Endodermal cell (in vitro differentiated cells): ENCODE data around the gene NOD1. TPM values are rescaled to one million over a fixed set of nuclear protein-coding genes. Genes with fewer than 3 reads are reported as not detected.

Source experiments
- DNase-seq: peaks from one replicate; pipeline ENCODE4 v3.0.0-alpha.2; 2017
- H3K27ac ChIP-seq: 2 replicates; pipeline ENCODE4 v1.5.1; 2013; ENCODE audit warnings: mild to moderate bottlenecking, low read depth, low read length, moderate library complexity
- H3K27me3 ChIP-seq: 2 replicates; pipeline ENCODE4 v1.6.1; 2013; ENCODE audit warnings: mild to moderate bottlenecking, low read length, moderate library complexity; ENCODE audit not compliant: insufficient read depth, control insufficient read depth, poor library complexity, severe bottlenecking
- H3K36me3 ChIP-seq: 2 replicates; pipeline ENCODE4 v1.7.0; 2013; ENCODE audit warnings: mild to moderate bottlenecking, low read length, moderate library complexity; ENCODE audit not compliant: control insufficient read depth, insufficient read depth
- H3K4me1 ChIP-seq: one replicate; pipeline ENCODE4 v1.7.0; 2013; ENCODE audit warnings: low read length; ENCODE audit not compliant: control insufficient read depth, insufficient read depth
- H3K4me3 ChIP-seq: 2 replicates; pipeline ENCODE4 v1.5.1; 2013; ENCODE audit warnings: mild to moderate bottlenecking, low read length, moderate library complexity
- H3K9ac ChIP-seq: 2 replicates; pipeline ENCODE4 v1.6.1; 2013; ENCODE audit warnings: mild to moderate bottlenecking, low read length, moderate library complexity; ENCODE audit not compliant: poor library complexity, severe bottlenecking; ENCODE audit errors: extremely low read depth
- H3K9me3 ChIP-seq: 2 replicates; pipeline ENCODE4 v1.6.1; 2013; ENCODE audit warnings: mild to moderate bottlenecking, low read length, moderate library complexity; ENCODE audit not compliant: control insufficient read depth
- H3K27ac Mint-ChIP-seq: 2 replicates; pipeline ENCODE4 v1.8.0; 2020; ENCODE audit warnings: mixed read lengths
- H3K27me3 Mint-ChIP-seq: 2 replicates; pipeline ENCODE4 v1.8.0; 2021; ENCODE audit warnings: mild to moderate bottlenecking, mixed read lengths; ENCODE audit not compliant: insufficient read depth
- H3K36me3 Mint-ChIP-seq: 2 replicates; pipeline ENCODE4 v1.8.0; 2020; ENCODE audit warnings: low read depth, mixed read lengths
- H3K4me1 Mint-ChIP-seq: 2 replicates; pipeline ENCODE4 v1.8.0; 2020; ENCODE audit warnings: mixed read lengths
- H3K4me3 Mint-ChIP-seq: 2 replicates; pipeline ENCODE4 v1.8.0; 2020; ENCODE audit warnings: mild to moderate bottlenecking, moderate library complexity, mixed read lengths
- H3K9me3 Mint-ChIP-seq: 2 replicates; pipeline ENCODE4 v1.8.0; 2020; ENCODE audit warnings: mild to moderate bottlenecking, mixed read lengths
- CTCF ChIP-seq: fragments of 200-600 bp; sonication (generic); conservative IDR thresholded peaks from 2 replicates; pipeline ENCODE4 v1.5.0; 2021; ENCODE audit warnings: antibody characterized with exemption, mild to moderate bottlenecking
- WGBS, 2 experiments: methylation state at CpG; one replicate each; pipeline versions ENCODE4 v1.1.5 to v1.1.7; 2013; ENCODE audit warnings: missing lambda C conversion rate in 2 of 2, mixed read lengths in 1 of 2; ENCODE audit not compliant: insufficient coverage in 1 of 2, insufficient read length in 1 of 2; 5-methylcytosine and 5-hydroxymethylcytosine counted together
- total RNA-seq, 2 donors: library from RNA; stranded (reverse); fragmentation: NEBNext Ultra II Directional in 1 of 2; extraction: Animal tissue kit (Norgen Biotek cat#: 25700) in 1 of 2; gene quantifications; 2 replicates in 1 of 2; 3 replicates in 1 of 2; pipeline ENCODE4 v1.2.1, GENCODE V29; 2021

Gene NOD1
- total RNA-seq, 2 donors from 2014 or later = 3.3 to 3.4 TPM

- no peak overlapping the region for H3K9ac ChIP-seq
- no peaks in the 10 kb centered on the region for H3K36me3 ChIP-seq
- no peak overlapping the region for H3K27ac ChIP-seq
- H3K27ac Mint-ChIP-seq = no peak overlapping the region
- no peak overlapping the region for H3K4me3 Mint-ChIP-seq
- no peak for DNase-seq
- no peak for TF ChIP-seq CTCF
- no peaks in the 10 kb centered on the region for H3K36me3 Mint-ChIP-seq
- peaks cover 62% of the 10 kb centered on the region for H3K27me3 Mint-ChIP-seq
- H3K4me1 ChIP-seq = peaks cover 10% of the 10 kb centered on the region
- H3K4me3 ChIP-seq = no peak overlapping the region
- H3K4me1 Mint-ChIP-seq = peaks cover 4% of the 10 kb centered on the region
- no peaks in the 10 kb centered on the region for H3K9me3 ChIP-seq
- peaks cover 68% of the 10 kb centered on the region for H3K27me3 ChIP-seq
- H3K9me3 Mint-ChIP-seq = no peaks in the 10 kb centered on the region
- 90% methylated on average over 5 of the region's 5 CpGs; no CpG with 5 or more reads in 1 of the 2 experiments for WGBS, 2 experiments
Observed at GRCh38 chr7:30525429-30525828, 46.8 kb upstream of the NOD1 start.

- H3K9me3 Mint-ChIP-seq = no peaks in the 10 kb centered on the region
- Histone ChIP-seq H3K4me3 (no peak overlapping the region), H3K27ac (no peak overlapping the region), H3K4me1 (peaks cover 10% of the 10 kb centered on the region), H3K9me3 (no peaks in the 10 kb centered on the region), H3K27me3 (peaks cover 63% of the 10 kb centered on the region), H3K36me3 (no peaks in the 10 kb centered on the region), H3K9ac (no peak overlapping the region)
- no peak for DNase-seq
- WGBS, 2 experiments = 87 to 97% methylated on average over 2 of the region's 2 CpGs
- H3K27me3 Mint-ChIP-seq = peaks cover 57% of the 10 kb centered on the region
- H3K36me3 Mint-ChIP-seq = no peaks in the 10 kb centered on the region
- H3K27ac Mint-ChIP-seq = no peak overlapping the region
- H3K4me1 Mint-ChIP-seq = peaks cover 4% of the 10 kb centered on the region
- H3K4me3 Mint-ChIP-seq = no peak overlapping the region
- no peak for TF ChIP-seq CTCF
Observed at GRCh38 chr7:30524545-30524944, 46.0 kb upstream of the NOD1 start.

- Mint-ChIP-seq H3K27ac (no peak overlapping the region), H3K27me3 (peaks cover 47% of the 10 kb centered on the region), H3K36me3 (no peaks in the 10 kb centered on the region), H3K4me3 (no peak overlapping the region), H3K4me1 (peaks cover 4% of the 10 kb centered on the region), H3K9me3 (no peaks in the 10 kb centered on the region)
- no peak for DNase-seq
- TF ChIP-seq CTCF = no peak
- Histone ChIP-seq H3K9me3 (no peaks in the 10 kb centered on the region), H3K27me3 (peaks cover 54% of the 10 kb centered on the region), H3K4me3 (no peak overlapping the region), H3K36me3 (no peaks in the 10 kb centered on the region), H3K27ac (no peak overlapping the region), H3K4me1 (peaks cover 10% of the 10 kb centered on the region), H3K9ac (no peak overlapping the region)
- 86 to 87% methylated on average over 2 of the region's 2 CpGs for WGBS, 2 experiments
Observed at GRCh38 chr7:30523466-30523865, 44.9 kb upstream of the NOD1 start.
